Ovary (tissue), 9 donors: ENCODE measurements around the gene INTS6. TPM values are rescaled to one million over a fixed set of nuclear protein-coding genes. Genes with fewer than 3 reads are reported as not detected.

Source experiments
- DNase-seq, 5 donors: peaks; one replicate each; pipeline ENCODE4 v3.0.0-alpha.2; 2019 to 2020
- H3K27ac ChIP-seq, 2 donors: fragments of 200-600 bp; one replicate each; pipeline versions ENCODE4 v1.5.1 to v1.8.0; 2019 to 2022
- H3K27me3 ChIP-seq: fragments of 200-600 bp; one replicate; pipeline ENCODE4 v1.8.0; 2022
- H3K36me3 ChIP-seq: fragments of 200-600 bp; sonication (generic); one replicate; pipeline ENCODE4 v1.5.1; 2019
- H3K4me1 ChIP-seq: one replicate; pipeline ENCODE4 v1.8.1; 2013; ENCODE audit warnings: mild to moderate bottlenecking, moderate library complexity; ENCODE audit not compliant: insufficient read depth
- H3K4me3 ChIP-seq: fragments of 200-600 bp; sonication (generic); one replicate; pipeline ENCODE4 v1.5.1; 2017
- H3K9me3 ChIP-seq, 2 donors: fragments of 200-600 bp in 1 of 2; sonication (generic) in 1 of 2; one replicate each; pipeline versions ENCODE4 v1.5.1 to v1.8.1; 2013 to 2019; ENCODE audit warnings: mild to moderate bottlenecking in 1 of 2, moderate library complexity in 1 of 2
- CTCF ChIP-seq, 3 donors: fragments of 450-650 bp in 2 of 3; fragments of 200-600 bp in 1 of 3; IDR thresholded peaks; one replicate each; pipeline versions ENCODE4 v1.5.1 to v1.8.0; 2016 to 2022; ENCODE audit warnings: antibody characterized with exemption in 3 of 3, mild to moderate bottlenecking in 1 of 3
- EP300 ChIP-seq: sonication (generic); formaldehyde crosslinking; IDR thresholded peaks from one replicate; pipeline ENCODE4 v1.6.1; 2017; ENCODE audit warnings: antibody characterized with exemption
- POLR2A ChIP-seq: fragments of 450-650 bp; IDR thresholded peaks from one replicate; pipeline ENCODE4 v1.6.1; 2017; ENCODE audit warnings: antibody characterized with exemption, mild to moderate bottlenecking, moderate library complexity
- WGBS, 3 donors: extraction: QIAGEN DNeasy Blood & Tissue Kit in 1 of 3; methylation state at CpG; one replicate each; pipeline versions ENCODE4 v1.1.5 to v1.1.7; 2013 to 2017; 5-methylcytosine and 5-hydroxymethylcytosine counted together
- intact Hi-C, 4 donors: fragments of 100-400 bp; cut with DNase I; formaldehyde crosslinking; loops; one replicate each; pipeline versions ENCODE4 v1.11.0 to v1.15.1; 2022 to 2023
- polyA plus RNA-seq, 2 donors: library from polyadenylated mRNA; stranded (reverse); fragments of 200-250 nt in 1 of 2; fragments of 350-450 nt in 1 of 2; fragmentation: Illumina TruSeq in 1 of 2; extraction: RNeasy Lipid Tissue Mini Kit (QIAGEN cat#74804) in 1 of 2; gene quantifications; one replicate each; pipeline ENCODE4 v1.2.3, GENCODE V29; 2013 to 2014
- total RNA-seq, 7 donors: library from RNA; depleted of rRNA in 2 of 7; stranded (reverse); fragments of >200 nt in 2 of 7; fragmentation: NEBNext Ultra II Directional in 3 of 7; extraction: Animal tissue kit (Norgen Biotek cat#: 25700) in 3 of 7; gene quantifications; one replicate each; pipeline versions ENCODE4 v1.1.0 to v1.2.4, GENCODE V29; 2016 to 2023
- donor health status: DM: no; HTN: no; CAD: no; lungs with moderate emphysema.
- donor health status: DM: no; HTN: no; CAD: no.
- donor health status: Bipolar disorder and iron deficiency.
- donor health status: DM: yes; HTN: yes; CAD: no.
- donor health status: DM: no; HTN: no; CAD: no.
- donor health status: DM: yes; HTN: yes; CAD: no.

Gene INTS6
- total and polyA plus RNA-seq, 9 donors: 11.2 to 38.9 (median 29.2) TPM

- Histone ChIP-seq H3K9me3 (no peaks in the 10 kb centered on the region), H3K27ac (no peak overlapping the region), H3K36me3 (no peaks in the 10 kb centered on the region), H3K27me3 (no peaks in the 10 kb centered on the region), H3K4me3 (no peak overlapping the region), H3K4me1 (peaks cover 2% of the 10 kb centered on the region)
- 88 to 92% (median 91%) methylated on average over 3 of the region's 3 CpGs for WGBS, 3 donors
- no peak for TF ChIP-seq CTCF (IDR thresholded peaks at IDR 0.05)
- DNase-seq: no peak
- intact Hi-C loops: no loop called here
These were observed 134.0 kb downstream of the INTS6 start for GRCh38 chr13:51318876-51319275.

GRCh38 chr13:51318015-51318414, 134.8 kb downstream of the INTS6 start:
- 93 to 98% (median 95%) methylated on average over 2 of the region's 2 CpGs for WGBS, 3 donors
- Histone ChIP-seq H3K27ac (no peak overlapping the region), H3K9me3 (no peaks in the 10 kb centered on the region), H3K4me3 (no peak overlapping the region), H3K4me1 (peaks cover 2% of the 10 kb centered on the region), H3K27me3 (no peaks in the 10 kb centered on the region), H3K36me3 (no peaks in the 10 kb centered on the region)
- DNase-seq: no peak
- intact Hi-C loops: no loop called here
- TF ChIP-seq POLR2A (no peak), EP300 (no peak), CTCF (IDR thresholded peaks at IDR 0.05) (no peak)

- H3K27ac ChIP-seq: no peak overlapping the region
These were observed 135.6 kb downstream of the INTS6 start for GRCh38 chr13:51317262-51317661.

GRCh38 chr13:51313619-51314018, 139.2 kb downstream of the INTS6 start:
- TF ChIP-seq CTCF (IDR thresholded peaks at IDR 0.05) (no peak), POLR2A (no peak), EP300 (no peak)
- no peaks in the 10 kb centered on the region for H3K27me3 ChIP-seq
- intact Hi-C loops: no loop called here

More at GRCh38 chr13:51317262-51317661, 135.6 kb downstream of the INTS6 start:
- H3K27me3 ChIP-seq: no peaks in the 10 kb centered on the region
- intact Hi-C loops: no loop called here
- DNase-seq: no peak
- H3K4me1 ChIP-seq: peaks cover 2% of the 10 kb centered on the region
- WGBS, 3 donors: 73 to 91% (median 89%) methylated on average over 1 of the region's 1 CpG
- H3K4me3 ChIP-seq: no peak overlapping the region
- H3K9me3 ChIP-seq: no peaks in the 10 kb centered on the region
- no peaks in the 10 kb centered on the region for H3K36me3 ChIP-seq
- TF ChIP-seq POLR2A (no peak), CTCF (IDR thresholded peaks at IDR 0.05) (no peak), EP300 (no peak)

More at GRCh38 chr13:51313619-51314018, 139.2 kb downstream of the INTS6 start:
- Histone ChIP-seq H3K4me3 (no peak overlapping the region), H3K4me1 (peaks cover 2% of the 10 kb centered on the region), H3K27ac (no peak overlapping the region), H3K9me3 (no peaks in the 10 kb centered on the region), H3K36me3 (no peaks in the 10 kb centered on the region)
- DNase-seq: no peak
- 69 to 85% (median 77%) methylated on average over 1 of the region's 1 CpG for WGBS, 3 donors
